Ureter (tissue), 1 donor: Measurements from ENCODE around the gene HMX2. TPM values are rescaled to one million over a fixed set of nuclear protein-coding genes. Genes with fewer than 3 reads are reported as not detected.
"Not testable (repeated sequence)": the region's sequence is repeated elsewhere in the genome, so short reads cannot be mapped to it uniquely, and the experiment has no call there.

ENCODE experiments used
- DNase-seq: peaks from one replicate; pipeline ENCODE4 v3.0.0-alpha.2; 2020; ENCODE audit warnings: low spot score
- total RNA-seq: library from RNA; stranded (reverse); gene quantifications from one replicate; pipeline ENCODE4 v1.2.4, GENCODE V29; 2023
- donor health status: DM: yes; HTN: yes; CAD: no.

Gene HMX2
- total RNA-seq, 1 donor from 2014 or later = not detected

DNA sequence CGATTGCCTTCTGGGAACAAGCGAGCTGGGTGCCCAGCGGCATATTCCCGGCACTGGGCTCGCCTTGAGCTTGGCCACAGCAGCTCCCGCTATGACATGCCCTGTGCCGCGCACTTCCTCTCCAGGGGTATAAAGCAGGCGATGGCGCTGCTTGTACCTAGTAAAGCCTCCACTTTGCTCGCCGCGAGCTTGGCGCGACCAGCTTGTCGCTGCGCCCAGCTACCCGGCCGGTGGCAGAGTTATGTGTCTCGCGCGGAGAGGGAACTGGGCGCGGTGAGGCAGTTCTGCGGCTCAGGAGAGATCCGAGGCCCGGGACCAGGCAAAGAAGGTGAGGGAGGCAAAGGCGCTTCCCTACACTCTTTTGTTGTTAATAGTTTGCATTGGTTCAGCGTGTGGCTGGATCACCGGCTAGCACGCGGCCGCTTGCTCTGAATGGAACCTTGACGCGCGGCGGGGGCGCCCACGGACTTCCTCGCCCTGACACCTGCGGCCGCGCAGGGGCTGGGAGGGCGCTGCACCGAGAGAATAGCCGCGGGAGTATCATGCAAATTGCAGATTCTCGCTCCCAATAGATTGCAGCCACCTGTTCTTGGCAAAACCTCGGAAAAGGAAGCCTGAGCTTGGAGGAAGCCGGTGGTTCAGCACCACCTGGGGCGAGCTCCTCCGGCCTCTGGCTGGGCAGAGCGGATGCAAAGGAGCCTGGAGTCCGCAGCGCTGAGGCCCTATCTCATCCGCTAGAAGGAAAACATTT, 3.2 kb downstream of the HMX2 start:
- no peak for DNase-seq

DNA sequence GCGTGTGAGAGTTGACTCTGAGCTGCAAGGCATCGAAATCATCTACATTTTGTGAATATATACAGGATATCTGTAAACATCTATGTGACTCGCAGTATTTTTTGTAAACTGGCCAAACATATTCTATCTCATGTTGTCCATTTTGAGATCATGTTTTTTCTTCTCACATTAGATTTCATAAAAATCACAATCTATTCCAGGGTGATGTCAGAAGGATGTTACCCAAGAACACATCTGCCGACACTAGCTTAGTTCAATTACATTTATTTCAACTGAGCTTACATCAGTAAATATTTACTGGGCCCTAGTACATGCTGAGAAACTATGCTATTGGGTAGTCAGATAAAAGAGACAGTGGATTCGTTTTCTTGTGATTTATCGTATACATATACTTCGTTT, 3.8 kb downstream of the HMX2 start:
- no peak for DNase-seq

GRCh38 chr10:123153486-123154091, 5.7 kb downstream of the HMX2 start:
- DNase-seq = no peak

DNA sequence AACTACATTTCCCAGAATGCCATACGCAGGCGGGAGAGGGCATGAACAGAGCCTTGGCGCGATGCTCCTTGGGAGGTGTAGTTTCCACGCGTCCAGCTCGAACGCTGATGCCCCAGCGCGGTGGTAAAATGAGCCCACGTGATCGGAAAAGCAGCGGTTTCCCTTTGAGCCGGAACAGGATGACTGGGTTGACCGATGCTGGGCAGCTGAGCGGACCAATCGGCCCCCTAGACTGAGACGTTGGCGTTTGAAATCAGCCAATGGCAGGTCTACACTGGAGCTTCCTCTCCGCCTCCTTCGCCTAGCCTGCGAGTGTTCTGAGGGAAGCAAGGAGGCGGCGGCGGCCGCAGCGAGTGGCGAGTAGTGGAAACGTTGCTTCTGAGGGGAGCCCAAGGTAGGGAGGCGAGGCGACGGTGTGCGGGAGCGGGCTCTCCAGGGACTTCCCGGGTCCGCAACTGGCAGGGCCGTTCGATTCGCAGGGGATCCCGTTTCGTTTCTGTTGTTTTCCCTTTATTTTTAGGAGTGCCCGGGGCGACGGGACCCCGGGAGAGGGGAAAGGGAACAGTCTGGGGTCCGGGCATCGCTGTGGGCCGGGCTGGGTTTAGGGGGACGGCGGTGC, 6.3 kb downstream of the HMX2 start, which contains the start of gene BUB3:
TSS of gene BUB3 (plus strand) at position 311 of the 619 bp plus-strand sequence. CDS start 516 bp downstream, outside the sequence.
- DNase-seq = peak; percentile 99

- no peak for DNase-seq
These were observed 7.0 kb downstream of the HMX2 start for GRCh38 chr10:123154711-123155505.

DNA sequence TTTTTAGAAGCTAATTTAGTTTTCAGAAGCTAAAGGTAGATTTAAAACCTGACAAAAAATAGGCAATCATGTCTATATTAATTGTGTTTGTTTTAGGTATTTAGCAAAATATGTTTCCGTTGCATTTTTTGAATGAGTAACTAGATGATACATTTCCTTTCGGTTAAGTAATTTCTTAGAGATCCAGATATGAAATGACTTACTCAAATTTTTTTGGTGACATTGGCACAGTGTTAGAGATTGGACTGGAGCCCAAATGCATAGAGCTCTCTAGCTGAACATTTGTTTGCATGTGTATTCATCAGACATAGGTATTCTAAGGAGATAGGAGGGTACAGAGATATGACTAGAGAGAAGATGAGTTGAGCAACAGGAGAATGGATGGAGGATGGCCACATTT, 8.1 kb downstream of the HMX2 start:
- no peak for DNase-seq

- no peak for DNase-seq
These were observed 9.3 kb downstream of the HMX2 start for GRCh38 chr10:123157210-123157609.

- no peak for DNase-seq
These were observed 10.7 kb downstream of the HMX2 start for GRCh38 chr10:123158682-123159081.

DNA sequence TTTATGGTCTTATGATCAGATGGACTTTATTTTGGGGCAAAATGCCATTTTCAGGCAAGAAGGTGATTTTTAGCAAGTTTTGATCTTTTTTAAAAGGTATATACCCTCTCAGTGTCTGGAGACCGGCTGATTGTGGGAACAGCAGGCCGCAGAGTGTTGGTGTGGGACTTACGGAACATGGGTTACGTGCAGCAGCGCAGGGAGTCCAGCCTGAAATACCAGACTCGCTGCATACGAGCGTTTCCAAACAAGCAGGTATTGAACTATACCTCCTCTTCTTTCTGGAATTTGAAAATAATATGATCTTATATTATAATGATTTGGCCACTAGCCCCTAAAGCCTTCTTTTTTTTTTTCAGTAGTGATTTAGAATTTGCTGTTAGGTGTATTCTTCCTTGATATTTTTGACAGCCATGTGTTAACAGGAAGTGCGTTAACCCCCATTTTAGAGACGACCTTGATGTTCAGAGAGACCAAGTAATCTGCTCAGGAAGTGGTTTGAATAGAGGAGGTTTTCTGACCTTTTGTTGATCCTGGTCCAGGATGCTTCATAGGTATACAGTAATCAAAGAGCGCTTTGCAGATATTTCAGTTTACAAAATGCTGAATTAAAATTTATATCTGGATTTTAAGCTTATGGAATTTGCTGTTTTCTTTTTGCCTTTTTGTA, 12.5 kb downstream of the HMX2 start:
- DNase-seq = no peak

GRCh38 chr10:123164319-123164718, 16.4 kb downstream of the HMX2 start:
- no peak for DNase-seq

DNA sequence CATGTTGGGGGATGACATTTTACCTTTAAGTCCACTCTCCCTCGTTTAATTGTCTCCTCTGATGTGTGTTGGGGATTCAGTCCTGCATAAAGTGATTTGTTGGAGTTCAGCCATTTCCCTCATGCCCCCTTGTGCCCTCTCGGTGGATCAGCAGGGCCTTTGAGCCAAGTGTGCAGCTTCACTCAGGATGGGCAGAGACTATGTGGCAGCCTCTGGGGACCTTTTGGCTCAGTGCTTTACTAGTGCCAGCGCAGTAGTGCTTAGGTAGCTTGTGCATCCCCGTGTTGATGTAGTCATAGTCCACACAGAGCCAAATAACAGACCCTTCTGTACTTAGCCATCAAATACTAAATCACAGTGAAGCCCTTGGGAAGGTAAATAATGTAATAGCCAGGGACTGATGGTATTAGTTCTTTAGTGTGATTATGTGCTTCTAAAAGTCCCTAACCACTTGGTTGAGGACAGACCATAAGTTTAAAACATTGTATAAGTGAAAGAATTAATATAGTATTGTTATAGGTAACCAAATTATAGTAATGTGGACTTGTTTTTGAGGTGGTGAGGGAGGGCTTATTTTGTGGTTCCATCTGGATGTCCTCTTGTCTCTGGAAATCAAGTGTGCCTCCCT, 17.6 kb downstream of the HMX2 start:
- no peak for DNase-seq

DNA sequence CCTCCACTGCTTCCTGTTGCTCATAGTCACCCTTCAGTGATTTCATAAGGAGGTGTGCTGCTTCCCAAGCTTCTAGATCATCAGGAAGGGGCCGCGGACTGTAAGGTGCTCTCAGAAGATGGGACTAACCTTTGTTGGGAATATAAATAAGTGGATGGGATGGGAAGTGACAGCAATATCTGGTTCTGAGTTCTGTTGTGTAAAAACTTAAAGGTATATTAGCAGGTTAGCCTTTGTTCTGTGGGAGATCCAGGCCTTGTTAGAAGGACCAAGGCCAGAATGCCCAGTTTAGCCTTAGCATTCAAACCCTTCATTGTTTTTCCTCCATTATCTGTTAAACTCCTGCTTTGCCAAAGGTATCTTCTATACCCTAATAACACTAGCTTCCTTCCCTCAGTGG, 18.7 kb downstream of the HMX2 start:
- DNase-seq = no peak

DNA sequence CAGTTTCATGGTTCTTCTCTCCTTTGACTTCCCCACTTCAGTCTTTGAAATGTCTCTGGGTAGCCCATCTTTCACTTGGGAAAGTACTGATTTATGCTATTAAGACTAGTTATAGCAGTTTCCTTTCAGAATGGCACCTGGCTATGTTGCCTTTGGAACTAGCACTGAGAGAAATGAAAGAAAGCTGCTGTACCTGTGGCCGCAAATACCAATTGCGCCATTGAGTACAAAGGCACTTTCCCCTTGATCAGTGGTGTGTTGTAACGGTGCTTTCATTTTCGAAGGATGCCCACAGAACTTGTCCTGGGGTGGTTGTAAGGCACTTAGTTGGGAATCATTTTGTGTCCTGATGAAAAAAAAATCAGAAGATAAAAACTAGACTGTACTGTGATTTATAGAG, 23.0 kb downstream of the HMX2 start:
- DNase-seq = no peak

- not testable (repeated sequence) for DNase-seq
These were observed 23.7 kb downstream of the HMX2 start for GRCh38 chr10:123171616-123172015.

DNA sequence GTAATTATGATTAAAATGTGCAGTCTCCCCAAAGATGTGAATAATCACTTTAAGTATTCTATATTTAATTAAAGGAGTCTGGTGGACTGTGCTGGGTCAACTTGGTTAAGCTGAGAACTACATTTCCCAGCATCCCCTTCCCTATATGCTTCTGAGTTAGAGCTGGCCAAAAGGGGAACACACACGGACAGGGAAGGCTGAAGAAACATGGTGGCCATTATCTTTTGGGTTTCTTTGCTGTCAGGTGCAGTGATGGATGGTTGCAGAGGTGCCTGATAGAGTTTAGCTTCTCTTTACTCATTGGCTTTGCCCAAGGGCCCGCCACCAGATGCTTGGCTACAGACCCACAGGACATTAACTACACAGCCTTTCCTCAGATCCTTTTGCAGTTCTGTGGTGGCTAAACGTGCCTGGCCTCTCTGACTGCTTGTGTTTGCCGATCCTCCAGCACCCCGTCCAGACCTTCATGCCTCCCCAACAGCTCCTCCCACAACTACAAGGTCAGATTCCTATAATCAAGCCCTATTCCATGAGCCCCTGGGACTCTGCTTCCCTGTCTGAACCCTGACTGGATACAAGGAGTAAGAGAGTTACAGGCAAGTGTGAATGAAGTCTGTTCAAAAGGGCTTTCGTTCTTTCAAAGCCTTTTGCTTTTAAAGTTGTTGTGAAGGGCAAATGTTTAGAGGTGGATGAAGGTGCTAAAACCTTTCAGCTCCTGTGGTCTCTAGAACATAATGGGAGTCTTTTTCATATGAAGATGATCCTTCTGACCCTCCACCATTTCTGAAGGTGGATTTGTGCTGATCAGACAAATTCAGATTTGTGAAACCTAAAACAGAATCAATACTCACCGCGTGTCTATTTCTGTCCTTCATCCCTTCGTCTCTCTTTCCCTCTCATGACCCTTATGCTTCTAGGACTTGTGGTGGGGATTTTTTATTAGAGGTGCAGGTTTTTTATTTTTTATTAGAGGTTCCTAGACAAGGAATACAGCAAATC, 27.8 kb downstream of the HMX2 start:
- DNase-seq = no peak

DNA sequence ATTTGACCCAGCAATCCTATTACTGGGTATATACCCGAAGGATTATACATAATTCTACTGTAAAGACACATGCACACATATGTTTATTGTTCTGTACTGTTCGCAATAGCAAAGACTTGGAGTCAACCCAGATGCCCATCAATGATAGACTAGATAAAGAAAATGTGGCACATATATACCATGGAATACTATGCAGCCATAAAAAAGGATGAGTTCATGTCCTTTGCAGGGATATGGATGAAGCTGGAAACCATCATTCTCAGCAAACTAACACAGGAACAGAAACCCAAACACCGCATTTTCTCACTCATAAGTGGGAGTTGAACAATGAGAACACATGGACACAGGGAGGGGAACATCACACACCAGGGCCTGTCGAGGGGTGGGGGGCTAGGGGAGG, 30.5 kb downstream of the HMX2 start:
- DNase-seq = not testable (repeated sequence)

DNA sequence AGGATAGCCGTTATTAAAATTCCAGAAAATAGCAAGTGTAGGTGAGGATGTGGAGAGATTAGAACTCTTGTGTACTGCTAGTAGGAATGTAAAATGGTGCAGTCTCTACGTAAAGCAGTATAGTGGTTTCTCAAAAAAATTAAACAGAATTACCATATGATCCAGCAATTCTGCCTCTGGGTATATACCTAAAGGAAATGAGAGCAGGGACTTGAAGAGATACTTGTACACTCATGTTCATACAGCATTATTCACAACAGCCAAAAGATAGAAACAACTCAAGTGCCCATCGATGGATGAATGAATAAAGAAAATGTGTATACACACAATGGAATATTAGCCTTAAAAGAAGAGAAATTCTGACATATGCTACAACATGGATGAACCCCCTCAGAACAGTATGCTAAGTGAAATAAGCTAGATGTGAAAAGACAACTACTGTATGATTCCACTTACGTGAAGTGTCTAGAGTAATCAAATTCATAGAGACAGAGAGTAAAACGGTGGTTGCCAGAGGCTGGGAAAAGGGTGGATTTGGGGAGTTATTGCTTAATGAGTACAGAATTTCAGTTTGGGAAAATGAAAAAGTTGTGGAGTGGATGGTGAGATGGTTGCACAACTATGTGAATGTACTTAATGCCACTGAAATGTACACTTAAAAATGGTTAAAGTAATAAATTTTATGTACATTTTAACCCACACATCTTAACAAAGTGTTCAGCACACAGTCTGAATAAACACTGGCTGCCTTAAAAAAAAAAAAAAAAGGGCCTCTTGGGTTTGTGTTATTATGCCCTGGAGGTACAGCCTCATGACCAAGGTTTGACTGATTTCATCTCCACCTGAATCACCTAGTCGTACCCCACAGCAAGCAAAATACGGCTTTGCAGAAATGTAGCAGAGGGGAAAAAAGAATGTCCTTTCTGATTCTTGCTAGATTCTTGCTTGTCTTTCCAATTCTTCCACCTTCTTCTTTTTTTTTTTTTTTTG, 32.5 kb downstream of the HMX2 start:
- DNase-seq = no peak

DNA sequence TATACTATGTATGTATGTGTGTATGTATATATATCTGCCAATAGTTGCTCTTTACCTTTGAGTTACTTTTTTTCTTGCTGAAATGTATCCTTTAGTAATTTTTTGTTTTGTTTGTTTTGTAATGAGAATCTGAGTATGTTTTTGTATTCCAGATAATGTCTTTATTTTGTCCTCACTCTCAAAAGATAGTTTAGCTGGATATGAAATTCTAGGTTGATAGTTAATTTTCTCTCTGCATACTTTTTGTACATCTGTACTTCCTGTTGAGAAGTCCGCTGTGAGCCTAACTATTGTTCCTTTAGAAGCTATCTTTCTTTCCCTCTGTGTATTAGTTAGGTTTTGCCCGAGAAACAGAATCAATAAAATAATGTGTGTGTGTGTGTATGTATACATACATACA, 35.8 kb downstream of the HMX2 start:
- no peak for DNase-seq

- no peak for DNase-seq
These were observed 39.8 kb downstream of the HMX2 start for GRCh38 chr10:123187781-123188180.
